T-helper 2 cell (primary cell): ENCODE measurements around the gene C1QC.
"Not testable (repeated sequence)": the region's sequence is repeated elsewhere in the genome, so short reads cannot be mapped to it uniquely, and the experiment has no call there.

Source experiments
- DNase-seq, 5 experiments: peaks; one replicate each; pipeline versions ENCODE4 v3.0.0 to v3.0.0-alpha.2; 2012 to 2022

The C1QC gene

DNA sequence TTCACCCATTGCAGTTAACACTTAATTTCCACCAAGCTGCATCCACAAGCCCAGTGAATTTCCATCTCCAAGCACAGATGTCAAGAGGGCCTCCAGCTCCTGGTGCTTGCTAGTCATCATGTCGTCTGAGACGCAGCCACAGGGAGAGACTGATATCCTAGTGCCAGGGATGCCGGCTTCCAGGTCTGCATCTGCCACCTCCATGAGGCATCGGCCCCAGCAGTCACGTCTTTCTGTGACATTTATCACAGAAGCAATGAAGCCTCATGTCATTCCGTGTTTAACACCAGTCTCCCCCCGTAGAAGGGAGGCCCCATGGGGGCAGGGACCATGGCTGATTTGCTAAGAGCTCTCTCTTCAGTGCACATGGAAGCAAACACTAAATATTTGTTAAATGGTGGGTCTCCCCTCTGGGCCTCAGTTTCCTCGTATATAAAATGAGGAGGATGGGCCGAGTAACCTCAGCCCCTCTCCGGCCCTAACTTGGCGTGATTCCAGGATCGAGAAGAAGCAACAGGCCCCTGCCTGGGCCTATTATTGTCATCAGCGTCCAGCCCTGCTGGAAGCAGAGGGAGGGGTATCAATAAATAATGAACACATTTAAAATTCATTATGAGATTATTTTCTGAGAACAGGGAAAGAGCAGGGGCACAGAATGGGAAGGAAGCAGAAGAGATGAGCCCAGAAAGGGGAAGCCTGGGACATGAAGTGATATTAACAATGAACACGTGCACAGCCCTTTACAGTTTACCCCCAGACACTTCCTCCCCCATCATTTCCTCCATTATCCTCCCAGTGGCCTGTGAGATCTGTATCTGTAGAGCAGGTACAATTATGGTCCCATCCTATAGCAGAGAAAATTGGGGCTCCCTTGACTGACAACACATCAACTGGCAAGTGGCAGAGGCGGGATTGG, 8.8 kb downstream of the C1QC start:
- DNase-seq, result no peak

DNA sequence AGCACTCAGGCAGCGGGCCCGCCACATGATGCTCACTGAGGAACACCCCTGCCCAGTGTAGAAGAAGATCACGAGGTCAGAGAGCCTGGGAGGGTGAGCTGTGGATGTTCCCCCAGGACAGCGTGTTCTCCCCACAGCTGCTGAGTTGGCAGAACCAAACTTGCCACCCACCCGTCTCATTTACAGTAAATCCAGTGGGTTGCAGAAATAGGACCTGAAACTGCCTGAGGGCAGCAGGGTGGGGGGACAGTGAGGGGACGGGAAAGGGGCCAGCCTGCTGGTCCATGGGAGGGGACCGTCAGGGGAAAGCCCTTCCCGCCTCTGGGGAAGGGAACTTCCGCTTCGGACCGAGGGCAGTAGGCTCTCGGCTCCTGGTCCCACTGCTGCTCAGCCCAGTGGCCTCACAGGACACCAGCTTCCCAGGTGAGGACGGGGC, 9.5 kb downstream of the C1QC start, which contains the start of gene C1QB:
TSS of gene C1QB (plus strand) at position 356 of the 436 bp plus-strand sequence. CDS start 6,227 bp downstream, outside the sequence.
- no peak for DNase-seq

DNA sequence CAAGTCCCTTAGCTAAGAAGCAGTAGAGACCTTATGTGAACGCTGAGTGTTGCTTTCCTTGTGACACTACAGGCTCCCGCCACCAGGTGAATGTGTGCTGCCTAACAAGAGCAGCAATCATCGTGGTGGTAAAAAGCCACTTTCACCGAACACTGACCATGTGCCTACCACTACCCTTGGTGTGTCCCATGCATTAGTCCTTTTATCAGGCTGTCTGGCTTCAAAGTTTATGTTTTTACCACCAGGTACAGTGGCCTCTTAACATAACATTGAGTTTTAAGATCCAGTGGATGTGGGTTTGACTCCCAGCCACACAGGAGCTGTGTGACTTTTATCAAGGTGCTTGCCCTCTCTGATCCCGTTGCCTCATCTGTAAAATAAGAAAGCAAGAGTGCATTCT, 11.3 kb downstream of the C1QC start:
- DNase-seq, result no peak

DNA sequence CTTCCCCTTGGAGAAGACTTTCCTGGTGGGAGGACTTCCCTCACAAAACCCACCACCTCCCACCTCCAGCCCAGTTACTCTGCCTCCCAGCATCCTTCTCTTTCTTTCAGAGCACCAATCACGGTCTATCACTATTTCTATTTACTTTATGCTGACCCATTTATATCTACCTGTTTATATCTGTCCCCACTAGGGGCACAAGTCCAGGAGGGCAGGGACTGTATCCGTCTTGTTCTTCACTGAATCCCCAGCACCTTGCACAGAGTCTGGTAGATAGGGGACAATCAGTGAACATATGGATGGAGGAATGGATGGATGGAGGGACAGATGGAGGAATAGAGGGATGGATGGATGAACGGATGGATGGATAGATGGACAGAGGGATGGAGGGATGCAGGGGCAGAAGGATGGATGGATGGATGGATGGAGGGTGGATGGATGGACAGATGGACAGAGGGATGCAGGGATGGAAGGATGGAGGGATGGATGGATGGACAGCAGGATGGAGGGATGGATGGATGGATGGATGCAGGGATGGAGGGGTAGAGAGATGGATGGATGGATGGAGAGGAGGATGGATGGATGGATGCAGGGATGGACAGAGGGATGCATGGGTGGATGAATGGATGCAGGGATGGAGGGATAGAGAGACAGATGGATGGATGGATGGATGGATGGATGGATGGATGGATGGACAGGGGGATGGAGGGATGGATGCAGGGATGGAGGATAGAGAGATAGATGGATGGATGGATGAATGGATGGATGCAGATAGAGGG, 15.1 kb downstream of the C1QC start:
- DNase-seq, result no peak

DNA sequence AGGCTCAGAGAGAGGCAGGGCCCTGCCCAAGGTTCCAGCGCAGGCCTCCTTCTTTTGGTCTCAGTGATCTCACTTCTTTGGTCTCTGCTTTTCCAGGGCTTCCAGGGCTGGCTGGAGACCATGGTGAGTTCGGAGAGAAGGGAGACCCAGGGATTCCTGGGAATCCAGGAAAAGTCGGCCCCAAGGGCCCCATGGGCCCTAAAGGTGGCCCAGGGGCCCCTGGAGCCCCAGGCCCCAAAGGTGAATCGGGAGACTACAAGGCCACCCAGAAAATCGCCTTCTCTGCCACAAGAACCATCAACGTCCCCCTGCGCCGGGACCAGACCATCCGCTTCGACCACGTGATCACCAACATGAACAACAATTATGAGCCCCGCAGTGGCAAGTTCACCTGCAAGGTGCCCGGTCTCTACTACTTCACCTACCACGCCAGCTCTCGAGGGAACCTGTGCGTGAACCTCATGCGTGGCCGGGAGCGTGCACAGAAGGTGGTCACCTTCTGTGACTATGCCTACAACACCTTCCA, 17.3 kb downstream of the C1QC start:
- DNase-seq, result no peak

DNA sequence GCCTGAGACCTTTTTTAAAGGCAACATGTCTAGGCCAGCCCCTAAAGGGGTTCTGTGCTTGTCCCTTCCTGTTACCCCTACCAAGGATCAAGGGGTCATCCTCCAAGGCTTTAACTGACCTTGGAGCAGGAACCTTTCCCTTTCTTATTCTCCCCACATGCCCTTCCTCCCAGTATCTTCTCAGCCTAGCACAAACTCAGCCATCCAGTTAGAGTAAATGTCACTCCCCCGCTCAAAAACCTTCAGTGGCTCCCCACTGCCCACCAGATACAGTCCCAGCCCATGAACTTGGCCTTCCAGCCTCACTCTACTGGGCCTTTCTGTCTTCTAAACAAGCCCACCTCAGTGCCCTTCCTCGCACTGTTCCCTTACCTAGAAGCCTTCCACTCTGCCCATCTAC, 18.4 kb downstream of the C1QC start:
- no peak for DNase-seq

DNA sequence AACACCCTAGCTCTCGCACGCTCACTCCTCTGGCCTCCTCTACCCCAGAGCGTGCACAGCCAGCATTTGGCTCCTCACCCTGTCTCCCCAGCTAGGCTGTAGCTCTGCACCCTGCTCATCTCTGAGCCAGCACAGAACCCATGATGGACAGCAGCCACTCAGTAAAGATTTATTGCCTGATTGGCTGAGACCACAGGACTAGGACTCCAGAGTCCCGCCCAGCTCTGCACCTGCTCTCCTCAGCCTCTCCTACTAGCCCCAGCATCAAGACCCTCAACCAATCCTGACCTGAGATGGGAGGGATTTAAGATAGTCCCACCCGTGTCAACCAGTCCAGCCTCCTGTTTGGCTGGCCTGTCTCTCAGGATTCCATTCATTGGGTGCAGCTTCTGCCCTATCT, 18.9 kb downstream of the C1QC start:
- peak in 1 of 5 experiments; percentile 7 for DNase-seq

DNA sequence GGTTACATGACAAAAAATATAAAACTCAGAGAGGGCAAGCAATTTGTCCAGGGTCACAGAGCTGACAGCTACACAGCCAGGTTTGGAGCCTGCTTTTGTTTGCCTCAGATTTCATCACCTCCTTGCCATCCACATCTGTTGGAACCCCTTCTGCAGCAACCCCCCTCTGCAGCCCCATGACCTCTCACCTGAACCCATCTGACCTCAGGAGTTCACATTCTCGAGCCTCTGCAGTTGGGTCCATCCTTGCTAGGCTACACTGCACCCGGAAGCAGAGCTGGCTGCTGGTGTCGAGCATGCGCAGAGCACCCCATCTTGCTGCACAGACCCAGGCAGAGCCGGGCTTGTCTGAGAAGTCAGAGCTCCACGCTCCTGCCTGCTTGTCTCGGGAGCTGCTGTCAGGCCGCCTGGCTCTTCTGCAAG, 19.6 kb downstream of the C1QC start:
- no peak for DNase-seq

GRCh38 chr1:22665752-22666151, 22.3 kb downstream of the C1QC start:
- no peak for DNase-seq

DNA sequence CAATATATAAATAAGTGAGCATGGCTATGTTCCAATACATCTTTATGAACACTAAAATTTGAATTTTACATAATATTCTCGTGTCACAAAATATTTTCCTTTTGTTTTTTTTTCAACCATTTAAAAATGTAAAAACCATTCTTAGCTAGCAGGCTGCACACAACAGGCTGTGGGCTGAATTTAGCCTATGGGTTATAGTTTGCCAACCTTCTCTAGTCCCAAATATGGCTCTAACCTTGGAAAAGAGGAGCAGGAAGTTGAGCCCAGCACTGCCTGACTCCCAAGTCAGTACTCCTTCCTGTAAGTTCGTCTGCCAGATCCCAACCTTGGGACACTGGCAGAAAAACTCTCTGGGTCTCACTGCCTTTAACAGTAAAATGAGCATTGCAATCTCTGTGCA, 23.0 kb downstream of the C1QC start:
- no peak for DNase-seq

GRCh38 chr1:22668840-22669239, 25.4 kb downstream of the C1QC start:
- DNase-seq, result not testable (repeated sequence)

DNA sequence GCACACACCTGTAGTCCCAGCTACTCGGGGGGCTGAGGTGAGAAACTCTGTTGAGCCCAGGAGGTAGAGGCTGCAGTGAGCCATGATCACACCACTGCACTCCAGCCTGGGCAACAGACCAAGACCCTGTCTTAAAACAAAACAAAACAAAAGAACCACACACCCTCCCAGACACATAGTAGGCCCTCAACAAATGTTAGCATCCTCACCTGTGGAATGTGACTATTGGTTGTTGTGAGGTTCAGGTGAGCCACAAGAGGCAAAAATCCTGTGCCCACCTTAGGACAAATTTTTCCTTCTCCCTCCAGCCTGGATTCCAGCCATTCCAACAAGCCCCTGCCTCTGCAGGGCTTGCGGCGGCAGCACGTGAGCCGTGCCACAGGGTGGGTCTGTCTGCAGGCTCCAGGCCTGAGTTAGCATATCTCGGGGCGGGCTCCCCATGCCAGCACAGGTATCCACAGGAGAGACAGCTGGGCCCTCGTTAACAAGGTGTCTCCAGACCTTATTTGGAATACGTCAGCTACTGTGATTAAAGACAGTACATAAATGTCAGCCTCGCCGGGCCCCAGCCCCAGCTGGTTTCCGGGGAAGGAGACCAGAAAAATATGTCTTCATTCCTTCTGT, 27.0 kb downstream of the C1QC start:
- DNase-seq, result no peak

DNA sequence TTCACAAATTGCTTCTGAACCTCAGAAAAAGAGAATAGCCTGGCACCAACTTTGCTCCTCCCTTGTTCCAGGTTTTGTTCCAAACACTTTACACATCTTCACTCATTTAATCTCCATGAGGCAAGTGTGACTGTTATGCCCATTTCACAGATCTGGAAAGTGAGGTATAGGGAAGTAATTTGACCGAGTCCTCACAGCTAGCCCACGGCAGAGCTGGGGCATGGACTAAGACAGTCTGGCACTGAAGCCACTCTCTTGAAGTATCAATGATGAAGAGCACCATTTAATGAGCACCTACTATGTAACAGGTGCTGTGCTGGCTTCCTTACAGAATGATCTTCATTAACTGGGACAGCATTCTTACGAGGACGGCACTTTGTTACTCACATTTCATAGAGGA, 28.6 kb downstream of the C1QC start:
- no peak for DNase-seq

DNA sequence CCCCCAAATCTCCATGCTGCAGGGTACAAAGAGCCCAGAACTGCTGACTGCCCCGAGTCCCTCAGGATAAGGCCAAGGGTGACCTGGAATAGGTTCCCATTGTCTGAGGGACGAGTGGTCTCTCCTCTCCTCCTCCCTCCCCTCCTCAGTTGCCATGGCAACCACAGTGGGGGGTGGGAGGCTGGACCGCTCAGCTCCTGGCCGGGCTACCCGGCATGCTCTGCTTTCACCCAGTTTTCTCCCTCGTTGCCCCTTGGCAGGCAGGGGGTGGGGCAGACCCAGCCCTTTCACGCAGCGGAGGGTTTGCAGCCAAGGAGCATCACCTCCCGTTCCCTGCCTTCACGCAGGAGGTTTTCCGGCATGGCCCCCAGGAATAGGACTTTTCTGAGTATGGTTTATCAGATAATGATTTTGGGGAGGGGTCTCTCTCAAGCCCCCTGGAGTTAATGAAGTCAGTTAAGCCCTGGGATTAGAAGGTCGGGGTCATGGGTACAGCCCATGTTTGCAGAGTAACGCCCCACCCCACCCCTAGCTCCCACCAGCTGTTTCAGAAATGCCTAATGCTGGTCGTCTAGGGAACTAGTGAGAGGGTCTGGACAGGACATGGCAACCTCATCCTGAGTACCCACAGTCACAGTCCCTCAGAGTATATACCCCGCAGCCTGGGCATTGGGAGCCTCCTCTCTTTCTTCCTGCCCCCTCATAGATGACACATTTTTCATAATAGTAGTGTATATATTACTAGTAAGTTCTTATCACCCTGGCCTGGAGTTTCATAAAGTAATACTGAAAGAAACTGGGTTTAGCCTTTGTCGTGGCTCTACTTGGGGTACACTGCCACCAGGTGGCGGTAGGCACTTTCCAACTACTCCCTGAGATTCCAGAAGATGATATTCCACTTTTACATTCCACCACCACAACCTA, 30.3 kb downstream of the C1QC start:
- DNase-seq, result peak in 1 of 5 experiments; percentile 17

DNA sequence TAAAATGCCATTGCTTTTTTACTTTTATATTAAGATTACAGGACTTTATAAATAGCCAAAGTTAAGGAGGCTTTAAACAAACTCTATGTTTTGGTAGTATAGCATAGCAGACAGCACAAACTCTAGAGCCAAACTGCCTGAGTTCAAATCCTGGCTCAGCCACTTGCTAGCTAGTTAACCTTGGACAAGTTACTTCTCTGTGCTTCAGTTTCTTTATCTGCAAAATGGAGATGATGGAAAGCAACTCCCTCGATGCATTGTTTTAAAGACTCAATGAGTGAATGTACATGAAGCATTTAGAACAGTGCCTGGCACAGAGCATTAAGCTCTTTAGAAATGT, 30.9 kb downstream of the C1QC start:
- no peak for DNase-seq

DNA sequence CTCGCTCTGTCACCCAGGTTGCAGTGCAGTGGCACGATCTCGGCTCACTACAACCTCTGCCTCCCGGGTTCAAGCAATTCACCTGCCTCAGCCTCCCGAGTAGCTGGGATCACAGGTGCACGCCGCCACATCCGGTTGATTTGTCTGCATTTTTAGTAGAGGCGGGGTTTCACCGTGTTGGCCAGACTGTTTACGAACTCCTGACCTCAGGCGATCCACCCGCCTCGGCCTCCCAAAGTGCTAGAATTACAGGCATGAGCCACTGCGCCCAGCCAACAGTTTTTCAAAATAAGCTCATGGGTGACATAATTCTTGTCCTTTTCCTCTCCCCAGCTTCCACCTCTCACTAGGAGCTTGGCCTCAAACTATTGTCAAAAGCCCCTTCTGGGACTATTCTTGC, 32.7 kb downstream of the C1QC start:
- not testable (repeated sequence) for DNase-seq

DNA sequence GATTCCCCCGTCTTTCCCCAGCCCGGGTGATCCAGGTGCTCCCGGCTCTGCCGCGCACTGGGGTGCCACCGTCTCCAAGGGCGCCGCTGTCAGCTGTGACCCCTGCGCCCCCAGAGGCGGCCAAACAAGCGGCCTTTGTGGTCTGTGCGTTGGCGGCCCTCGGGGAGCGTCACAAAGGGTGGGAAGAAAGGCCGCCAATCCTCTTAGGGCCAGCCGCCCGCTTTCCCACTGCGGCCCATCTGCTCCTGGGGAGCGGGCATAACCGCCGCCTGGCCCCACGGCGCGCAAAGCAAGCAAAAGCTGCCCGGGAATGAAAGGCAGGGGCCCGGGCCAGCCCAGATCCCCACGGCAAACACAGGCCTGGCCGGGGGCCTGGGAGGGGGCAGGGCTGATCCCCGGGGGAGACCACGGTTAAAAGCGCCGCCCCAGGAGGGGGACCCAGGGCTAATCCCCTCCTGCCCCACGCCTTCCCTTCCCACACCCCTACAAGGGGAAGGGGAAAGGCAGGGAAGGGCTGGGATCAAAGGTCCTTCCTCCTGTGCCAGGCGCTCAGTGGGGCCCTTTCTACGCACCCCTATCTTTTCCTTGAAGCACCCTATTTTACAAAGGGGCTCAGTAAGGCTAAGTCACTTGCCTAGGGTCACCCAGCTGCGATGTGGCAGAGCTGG, 33.6 kb downstream of the C1QC start:
- no peak for DNase-seq

- no peak for DNase-seq
Observed at GRCh38 chr1:22677931-22678896, 34.8 kb downstream of the C1QC start.

DNA sequence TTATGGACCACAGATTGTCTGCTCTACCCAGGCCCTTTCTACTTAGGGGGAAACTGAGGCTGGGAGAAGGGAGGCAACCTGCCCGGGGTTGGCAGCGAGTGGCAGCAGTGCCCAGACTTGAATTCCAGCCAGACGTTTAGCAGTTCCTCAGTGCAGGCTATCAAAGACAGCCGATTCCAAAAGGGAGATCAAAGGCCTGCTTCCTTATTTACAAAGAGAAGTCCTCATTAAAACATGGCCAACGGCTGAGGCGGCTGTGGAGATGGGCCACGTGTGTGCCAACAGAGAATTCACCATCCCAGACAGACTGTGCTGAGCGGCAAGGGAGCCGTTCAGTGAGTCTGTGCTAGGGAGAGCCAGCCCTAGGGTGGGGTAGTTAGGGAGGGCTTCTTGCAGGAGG, 37.3 kb downstream of the C1QC start:
- DNase-seq, result no peak
